Astrocyte (in vitro differentiated cells and primary cell): ENCODE measurements around the gene WDR81.

Source experiments
- EZH2 ChIP-seq: IDR thresholded peaks from 2 replicates; pipeline ENCODE4 v1.6.1; 2012; ENCODE audit warnings: mild to moderate bottlenecking, low read length, inconsistent platforms; ENCODE audit not compliant: insufficient read depth
- TF ChIP-seq, protein P1 (sequence below): IDR thresholded peaks from 2 replicates; pipeline ENCODE4 v1.5.1; 2011; ENCODE audit warnings: low read depth, mild to moderate bottlenecking, inconsistent platforms, low read length, moderate library complexity; ENCODE audit not compliant: insufficient read depth

DNA sequence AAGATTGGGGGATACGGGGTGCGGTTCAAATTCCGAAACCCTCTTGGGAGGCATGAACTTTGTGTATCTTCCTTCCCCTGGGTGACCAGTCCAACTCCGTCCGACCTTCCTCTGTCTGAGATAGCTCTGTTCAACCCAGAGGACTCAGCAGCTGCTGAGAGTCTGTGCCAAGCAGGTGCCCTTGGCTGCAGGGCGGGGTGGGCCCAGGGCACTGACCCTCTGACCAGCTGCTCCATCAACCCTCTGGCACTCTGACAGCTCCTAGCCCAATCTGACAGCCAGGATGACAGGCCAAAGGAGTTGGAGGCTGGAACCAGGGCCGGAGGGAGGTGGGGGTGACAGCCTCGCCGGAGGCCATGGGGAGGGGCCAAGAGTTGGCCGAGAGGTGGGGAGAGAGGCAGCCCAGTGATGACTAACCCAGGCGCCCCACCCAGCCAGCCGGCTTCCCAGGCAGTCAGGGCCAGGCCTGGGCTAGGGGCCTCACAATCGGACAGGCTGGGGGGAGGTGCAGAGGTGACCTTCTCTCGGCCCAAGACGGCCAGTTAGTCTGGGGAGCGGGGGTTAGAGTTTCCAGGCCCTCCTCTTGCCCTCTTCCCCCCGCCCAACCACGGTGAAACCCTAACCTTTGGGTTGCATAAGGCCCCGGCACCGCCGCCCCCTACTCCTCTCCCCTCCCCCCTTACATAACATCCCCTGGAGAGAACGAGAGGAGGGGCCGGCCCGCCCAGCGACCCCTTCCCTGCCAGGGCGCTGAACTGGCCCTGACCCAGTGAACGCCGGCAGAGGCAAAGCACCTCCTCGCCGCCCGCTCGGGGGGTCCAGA is 9.3 kb upstream of the WDR81 start:
- TF ChIP-seq, protein P1, sequence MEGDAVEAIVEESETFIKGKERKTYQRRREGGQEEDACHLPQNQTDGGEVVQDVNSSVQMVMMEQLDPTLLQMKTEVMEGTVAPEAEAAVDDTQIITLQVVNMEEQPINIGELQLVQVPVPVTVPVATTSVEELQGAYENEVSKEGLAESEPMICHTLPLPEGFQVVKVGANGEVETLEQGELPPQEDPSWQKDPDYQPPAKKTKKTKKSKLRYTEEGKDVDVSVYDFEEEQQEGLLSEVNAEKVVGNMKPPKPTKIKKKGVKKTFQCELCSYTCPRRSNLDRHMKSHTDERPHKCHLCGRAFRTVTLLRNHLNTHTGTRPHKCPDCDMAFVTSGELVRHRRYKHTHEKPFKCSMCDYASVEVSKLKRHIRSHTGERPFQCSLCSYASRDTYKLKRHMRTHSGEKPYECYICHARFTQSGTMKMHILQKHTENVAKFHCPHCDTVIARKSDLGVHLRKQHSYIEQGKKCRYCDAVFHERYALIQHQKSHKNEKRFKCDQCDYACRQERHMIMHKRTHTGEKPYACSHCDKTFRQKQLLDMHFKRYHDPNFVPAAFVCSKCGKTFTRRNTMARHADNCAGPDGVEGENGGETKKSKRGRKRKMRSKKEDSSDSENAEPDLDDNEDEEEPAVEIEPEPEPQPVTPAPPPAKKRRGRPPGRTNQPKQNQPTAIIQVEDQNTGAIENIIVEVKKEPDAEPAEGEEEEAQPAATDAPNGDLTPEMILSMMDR, result no peak
- TF ChIP-seq EZH2, result no peak
